ENCODE results near the gene C5orf63.

Gene C5orf63

GRCh38 chr5:127029581-127030258 is 43.6 kb downstream of the C5orf63 start:
- no peak overlapping the region for H3K4ac ChIP-seq (ENCODE audit: low read depth in 1 of 2, low read length in 2 of 2)
- H3K4me2 ChIP-seq (ENCODE audit: low read length, poor library complexity, severe bottlenecking): peak overlapping the region; percentile 95
- H3K27ac ChIP-seq (ENCODE audit: low read length, poor library complexity, severe bottlenecking): no peak overlapping the region
- H3K36me3 ChIP-seq (ENCODE audit: control insufficient read depth in 1 of 2, insufficient read depth in 2 of 2, low read depth in 1 of 2, low read length in 2 of 2): no peaks in the 10 kb centered on the region
- no peak overlapping the region for H2AK5ac ChIP-seq (ENCODE audit: low read length, severe bottlenecking)
- H3K79me1 ChIP-seq (replicated peaks; ENCODE audit: low read length, poor library complexity, severe bottlenecking): peaks cover 4% of the 10 kb centered on the region
- H3K27me3 ChIP-seq (ENCODE audit: control insufficient read depth in 1 of 2, insufficient read depth in 1 of 2, low read length in 2 of 2): peaks cover 0 to 12% of the 10 kb centered on the region in 2 experiments
- peak overlapping the region; percentile 83 for H3K9ac ChIP-seq (ENCODE audit: low read length)
- no peak overlapping the region for H2BK120ac ChIP-seq (ENCODE audit: low read depth, low read length)
- no peak overlapping the region for H2BK5ac ChIP-seq (ENCODE audit: low read depth, low read length, poor library complexity, severe bottlenecking)
- WGBS: under 1% methylated on average over 51 of the region's 51 CpGs
- no peaks in the 10 kb centered on the region for H3K9me3 ChIP-seq (ENCODE audit: control insufficient read depth, low read length)
- no peak overlapping the region for H4K8ac ChIP-seq (ENCODE audit: low read length)
- H2BK12ac ChIP-seq (ENCODE audit: low read length in 2 of 2): no peak overlapping the region
- H3K14ac ChIP-seq (ENCODE audit: low read length in 2 of 2): peak overlapping the region in 1 of 2 experiments; percentile 86
- peak overlapping the region; percentile 75 to 92 for H3K4me3 ChIP-seq (ENCODE audit: insufficient read depth in 1 of 2, low read depth in 1 of 2, low read length in 2 of 2)
- peaks cover 11% of the 10 kb centered on the region for H3K4me1 ChIP-seq (ENCODE audit: control insufficient read depth, insufficient read depth, low read depth, low read length)
- H2BK15ac ChIP-seq (ENCODE audit: low read depth, poor library complexity, severe bottlenecking): no peak overlapping the region
- peak; percentile 75 for DNase-seq
- H3K23ac ChIP-seq (ENCODE audit: low read length in 2 of 2): peak overlapping the region in 1 of 2 experiments; percentile 67
- H2AFZ ChIP-seq (ENCODE audit: low read depth, low read length): peak overlapping the region; percentile 78
- H3K18ac ChIP-seq (ENCODE audit: low read depth in 1 of 2, low read length in 2 of 2): peak overlapping the region; percentile 76 to 88
- no peak overlapping the region for H4K91ac ChIP-seq (ENCODE audit: low read length)

GRCh38 chr5:127028822-127029457 is 44.4 kb downstream of the C5orf63 start:
- peak overlapping the region; percentile 9 for H3K27ac ChIP-seq (ENCODE audit: low read length, poor library complexity, severe bottlenecking)
- H2BK120ac ChIP-seq (ENCODE audit: low read depth, low read length): no peak overlapping the region
- WGBS: 49% methylated on average over 12 of the region's 12 CpGs
- no peaks in the 10 kb centered on the region for H3K36me3 ChIP-seq (ENCODE audit: control insufficient read depth in 1 of 2, insufficient read depth in 2 of 2, low read depth in 1 of 2, low read length in 2 of 2)
- H4K91ac ChIP-seq (ENCODE audit: low read length): no peak overlapping the region
- no peak overlapping the region for H3K18ac ChIP-seq (ENCODE audit: low read depth in 1 of 2, low read length in 2 of 2)
- H2BK12ac ChIP-seq (ENCODE audit: low read length in 2 of 2): no peak overlapping the region
- H4K8ac ChIP-seq (ENCODE audit: low read length): no peak overlapping the region
- H3K79me1 ChIP-seq (replicated peaks; ENCODE audit: low read length, poor library complexity, severe bottlenecking): peaks cover 4% of the 10 kb centered on the region
- H3K4me3 ChIP-seq (ENCODE audit: insufficient read depth in 1 of 2, low read depth in 1 of 2, low read length in 2 of 2): peak overlapping the region in 1 of 2 experiments; percentile 92
- peaks cover 0 to 12% of the 10 kb centered on the region in 2 experiments for H3K27me3 ChIP-seq (ENCODE audit: control insufficient read depth in 1 of 2, insufficient read depth in 1 of 2, low read length in 2 of 2)
- no peak overlapping the region for H2AFZ ChIP-seq (ENCODE audit: low read depth, low read length)
- H3K4me2 ChIP-seq (ENCODE audit: low read length, poor library complexity, severe bottlenecking): peak overlapping the region; percentile 95
- no peaks in the 10 kb centered on the region for H3K9me3 ChIP-seq (ENCODE audit: control insufficient read depth, low read length)
- H2BK15ac ChIP-seq (ENCODE audit: low read depth, poor library complexity, severe bottlenecking): no peak overlapping the region
- H2AK5ac ChIP-seq (ENCODE audit: low read length, severe bottlenecking): no peak overlapping the region
- no peak overlapping the region for H3K4ac ChIP-seq (ENCODE audit: low read depth in 1 of 2, low read length in 2 of 2)
- no peak overlapping the region for H2BK5ac ChIP-seq (ENCODE audit: low read depth, low read length, poor library complexity, severe bottlenecking)
- peak overlapping the region; percentile 83 for H3K9ac ChIP-seq (ENCODE audit: low read length)
- H3K23ac ChIP-seq (ENCODE audit: low read length in 2 of 2): no peak overlapping the region
- peaks cover 11% of the 10 kb centered on the region for H3K4me1 ChIP-seq (ENCODE audit: control insufficient read depth, insufficient read depth, low read depth, low read length)
- H3K14ac ChIP-seq (ENCODE audit: low read length in 2 of 2): no peak overlapping the region
- peak; percentile 43 for DNase-seq

- H3K36me3 ChIP-seq (ENCODE audit: control insufficient read depth in 1 of 2, insufficient read depth in 2 of 2, low read depth in 1 of 2, low read length in 2 of 2): no peaks in the 10 kb centered on the region
- H2BK5ac ChIP-seq (ENCODE audit: low read depth, low read length, poor library complexity, severe bottlenecking): no peak overlapping the region
- no peak overlapping the region for H3K18ac ChIP-seq (ENCODE audit: low read depth in 1 of 2, low read length in 2 of 2)
- H2BK12ac ChIP-seq (ENCODE audit: low read length in 2 of 2): no peak overlapping the region
- no peak for DNase-seq
- H3K27ac ChIP-seq (ENCODE audit: low read length, poor library complexity, severe bottlenecking): no peak overlapping the region
- H3K4me2 ChIP-seq (ENCODE audit: low read length, poor library complexity, severe bottlenecking): no peak overlapping the region
- H3K23ac ChIP-seq (ENCODE audit: low read length in 2 of 2): no peak overlapping the region
- no peak overlapping the region for H3K4me3 ChIP-seq (ENCODE audit: insufficient read depth in 1 of 2, low read depth in 1 of 2, low read length in 2 of 2)
- peaks cover 5% of the 10 kb centered on the region for H3K79me1 ChIP-seq (replicated peaks; ENCODE audit: low read length, poor library complexity, severe bottlenecking)
- H3K9ac ChIP-seq (ENCODE audit: low read length): no peak overlapping the region
- H4K91ac ChIP-seq (ENCODE audit: low read length): no peak overlapping the region
- H2BK15ac ChIP-seq (ENCODE audit: low read depth, poor library complexity, severe bottlenecking): no peak overlapping the region
- no peak overlapping the region for H3K4ac ChIP-seq (ENCODE audit: low read depth in 1 of 2, low read length in 2 of 2)
- no peak overlapping the region for H2BK120ac ChIP-seq (ENCODE audit: low read depth, low read length)
- H2AK5ac ChIP-seq (ENCODE audit: low read length, severe bottlenecking): no peak overlapping the region
- H4K8ac ChIP-seq (ENCODE audit: low read length): no peak overlapping the region
- H3K14ac ChIP-seq (ENCODE audit: low read length in 2 of 2): no peak overlapping the region
- H3K4me1 ChIP-seq (ENCODE audit: control insufficient read depth, insufficient read depth, low read depth, low read length): peaks cover 11% of the 10 kb centered on the region
- H3K27me3 ChIP-seq (ENCODE audit: control insufficient read depth in 1 of 2, insufficient read depth in 1 of 2, low read length in 2 of 2): peaks cover 0 to 5% of the 10 kb centered on the region in 2 experiments
- no peaks in the 10 kb centered on the region for H3K9me3 ChIP-seq (ENCODE audit: control insufficient read depth, low read length)
- WGBS: 100% methylated on average over 1 of the region's 1 CpG
- H2AFZ ChIP-seq (ENCODE audit: low read depth, low read length): no peak overlapping the region
These were observed 45.8 kb downstream of the C5orf63 start for GRCh38 chr5:127027539-127027938.

GRCh38 chr5:127026166-127026565 is 47.1 kb downstream of the C5orf63 start:
- Histone ChIP-seq H3K4me3 (ENCODE audit: insufficient read depth in 1 of 2, low read depth in 1 of 2, low read length in 2 of 2) (no peak overlapping the region), H4K91ac (ENCODE audit: low read length) (no peak overlapping the region), H2BK120ac (ENCODE audit: low read depth, low read length) (no peak overlapping the region), H2BK12ac (ENCODE audit: low read length in 2 of 2) (no peak overlapping the region), H4K8ac (ENCODE audit: low read length) (no peak overlapping the region), H2BK15ac (ENCODE audit: low read depth, poor library complexity, severe bottlenecking) (no peak overlapping the region), H3K27ac (ENCODE audit: low read length, poor library complexity, severe bottlenecking) (no peak overlapping the region), H3K9ac (ENCODE audit: low read length) (no peak overlapping the region), H3K4me2 (ENCODE audit: low read length, poor library complexity, severe bottlenecking) (no peak overlapping the region), H3K4me1 (ENCODE audit: control insufficient read depth, insufficient read depth, low read depth, low read length) (peaks cover 8% of the 10 kb centered on the region), H3K4ac (ENCODE audit: low read depth in 1 of 2, low read length in 2 of 2) (no peak overlapping the region), H2AK5ac (ENCODE audit: low read length, severe bottlenecking) (no peak overlapping the region), H3K27me3 (ENCODE audit: control insufficient read depth in 1 of 2, insufficient read depth in 1 of 2, low read length in 2 of 2) (no peaks in the 10 kb centered on the region), H3K36me3 (ENCODE audit: control insufficient read depth in 1 of 2, insufficient read depth in 2 of 2, low read depth in 1 of 2, low read length in 2 of 2) (no peaks in the 10 kb centered on the region), H3K9me3 (ENCODE audit: control insufficient read depth, low read length) (no peaks in the 10 kb centered on the region), H2AFZ (ENCODE audit: low read depth, low read length) (no peak overlapping the region), H2BK5ac (ENCODE audit: low read depth, low read length, poor library complexity, severe bottlenecking) (no peak overlapping the region), H3K79me1 (replicated peaks; ENCODE audit: low read length, poor library complexity, severe bottlenecking) (peaks cover 7% of the 10 kb centered on the region), H3K14ac (ENCODE audit: low read length in 2 of 2) (no peak overlapping the region), H3K18ac (ENCODE audit: low read depth in 1 of 2, low read length in 2 of 2) (no peak overlapping the region), H3K23ac (ENCODE audit: low read length in 2 of 2) (no peak overlapping the region)
- 100% methylated on average over 2 of the region's 2 CpGs for WGBS
- no peak for DNase-seq
